Esophagus (tissue), 2 donors: ENCODE data around the gene UPB1. TPM values are rescaled to one million over a fixed set of nuclear protein-coding genes. Genes with fewer than 3 reads are reported as not detected.

Source experiments
- H3K27ac ChIP-seq, 2 donors: one replicate each; pipeline ENCODE4 v1.5.1; 2013; ENCODE audit warnings: low read depth in 2 of 2, mild to moderate bottlenecking in 2 of 2, inconsistent platforms in 1 of 2, low read length in 1 of 2, moderate library complexity in 1 of 2
- H3K27me3 ChIP-seq, 2 donors: one replicate each; pipeline ENCODE4 v1.6.1; 2013; ENCODE audit warnings: low read length in 2 of 2, control low read depth in 1 of 2, mild to moderate bottlenecking in 1 of 2; ENCODE audit not compliant: insufficient read depth in 2 of 2, control insufficient read depth in 1 of 2
- H3K36me3 ChIP-seq, 2 donors: one replicate each; pipeline ENCODE4 v1.6.1; 2013; ENCODE audit warnings: low read length in 1 of 2; ENCODE audit not compliant: control insufficient read depth in 2 of 2, insufficient read depth in 2 of 2
- H3K4me1 ChIP-seq, 2 donors: one replicate each; pipeline ENCODE4 v1.6.1; 2013; ENCODE audit warnings: low read length in 1 of 2; ENCODE audit not compliant: control insufficient read depth in 2 of 2, insufficient read depth in 2 of 2
- H3K4me3 ChIP-seq, 2 donors: one replicate each; pipeline ENCODE4 v1.5.1; 2013; ENCODE audit warnings: low read length in 2 of 2, mild to moderate bottlenecking in 2 of 2, low read depth in 1 of 2, moderate library complexity in 1 of 2
- H3K9me3 ChIP-seq, 2 donors: one replicate each; pipeline ENCODE4 v1.6.1; 2013; ENCODE audit warnings: mild to moderate bottlenecking in 2 of 2, low read depth in 1 of 2, low read length in 1 of 2, moderate library complexity in 1 of 2; ENCODE audit not compliant: control insufficient read depth in 2 of 2, insufficient read depth in 1 of 2
- WGBS, 2 donors: extraction: QIAGEN DNeasy Blood & Tissue Kit; methylation state at CpG; one replicate each; pipeline ENCODE4 v1.1.7; 2013; 5-methylcytosine and 5-hydroxymethylcytosine counted together
- polyA plus RNA-seq, 2 donors: library from polyadenylated mRNA; stranded (reverse); fragments of 200-250 nt; gene quantifications; one replicate each; pipeline ENCODE4 v1.2.3, GENCODE V29; 2013
- donor health status: healthy with polysubstance abuse.
- donor health status: Bipolar disorder and iron deficiency.

The UPB1 gene
- polyA plus RNA-seq, 2 donors = 0.04 to 0.06 TPM

GRCh38 chr22:24459911-24460310 is 35.2 kb upstream of the UPB1 start:
- Histone ChIP-seq H3K9me3 (no peaks in the 10 kb centered on the region), H3K27ac (no peak overlapping the region), H3K27me3 (no peaks in the 10 kb centered on the region), H3K4me3 (no peak overlapping the region), H3K36me3 (no peaks in the 10 kb centered on the region), H3K4me1 (no peaks in the 10 kb centered on the region)
- 76 to 86% methylated on average over 1 of the region's 1 CpG for WGBS, 2 donors

- H3K4me3 ChIP-seq = no peak overlapping the region
- no peaks in the 10 kb centered on the region for H3K36me3 ChIP-seq
- H3K4me1 ChIP-seq = no peaks in the 10 kb centered on the region
- H3K27me3 ChIP-seq = no peaks in the 10 kb centered on the region
- WGBS, 2 donors = 68 to 78% methylated on average over 10 of the region's 10 CpGs
- no peak overlapping the region for H3K27ac ChIP-seq
- no peaks in the 10 kb centered on the region for H3K9me3 ChIP-seq
Observed at GRCh38 chr22:24460418-24461089, 34.6 kb upstream of the UPB1 start.

- Histone ChIP-seq H3K36me3 (no peaks in the 10 kb centered on the region), H3K27me3 (no peaks in the 10 kb centered on the region), H3K27ac (no peak overlapping the region), H3K9me3 (no peaks in the 10 kb centered on the region), H3K4me1 (no peaks in the 10 kb centered on the region), H3K4me3 (no peak overlapping the region)
- WGBS, 2 donors = 76 to 79% methylated on average over 6 of the region's 6 CpGs
Observed at GRCh38 chr22:24463071-24463760, 31.9 kb upstream of the UPB1 start.

- H3K36me3 ChIP-seq = no peaks in the 10 kb centered on the region
- no peak overlapping the region for H3K4me3 ChIP-seq
- 72 to 76% methylated on average over 5 of the region's 5 CpGs for whole genome bisulfite sequencing, 2 donors
- no peak overlapping the region for H3K27ac ChIP-seq
- H3K9me3 ChIP-seq = no peaks in the 10 kb centered on the region
- H3K4me1 ChIP-seq = no peaks in the 10 kb centered on the region
- no peaks in the 10 kb centered on the region for H3K27me3 ChIP-seq
Observed at GRCh38 chr22:24465566-24465965, 29.6 kb upstream of the UPB1 start.

DNA sequence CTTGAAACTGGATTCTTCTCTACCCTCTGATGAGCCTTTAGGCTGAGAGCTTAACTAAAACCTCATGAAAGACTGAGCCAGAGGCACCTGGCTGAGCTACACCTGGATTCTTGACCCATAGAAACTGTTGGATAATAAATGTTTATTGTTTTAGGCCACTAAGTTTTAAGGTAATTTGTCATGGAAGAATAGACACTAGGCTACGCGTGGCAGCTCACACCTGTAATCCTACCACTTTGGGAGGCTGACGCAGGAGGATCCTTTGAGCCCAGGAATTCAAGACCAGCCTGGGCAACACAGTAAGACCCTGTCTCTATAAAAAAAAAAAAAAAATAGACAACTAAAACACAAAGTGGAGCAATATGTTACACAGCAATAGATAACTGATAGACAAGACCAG is 29.2 kb upstream of the UPB1 start:
- H3K4me3 ChIP-seq = no peak overlapping the region
- WGBS, 2 donors = 96 to 98% methylated on average over 3 of the region's 3 CpGs
- no peak overlapping the region for H3K27ac ChIP-seq
- H3K9me3 ChIP-seq = no peaks in the 10 kb centered on the region
- no peaks in the 10 kb centered on the region for H3K4me1 ChIP-seq
- no peaks in the 10 kb centered on the region for H3K27me3 ChIP-seq
- no peaks in the 10 kb centered on the region for H3K36me3 ChIP-seq

DNA sequence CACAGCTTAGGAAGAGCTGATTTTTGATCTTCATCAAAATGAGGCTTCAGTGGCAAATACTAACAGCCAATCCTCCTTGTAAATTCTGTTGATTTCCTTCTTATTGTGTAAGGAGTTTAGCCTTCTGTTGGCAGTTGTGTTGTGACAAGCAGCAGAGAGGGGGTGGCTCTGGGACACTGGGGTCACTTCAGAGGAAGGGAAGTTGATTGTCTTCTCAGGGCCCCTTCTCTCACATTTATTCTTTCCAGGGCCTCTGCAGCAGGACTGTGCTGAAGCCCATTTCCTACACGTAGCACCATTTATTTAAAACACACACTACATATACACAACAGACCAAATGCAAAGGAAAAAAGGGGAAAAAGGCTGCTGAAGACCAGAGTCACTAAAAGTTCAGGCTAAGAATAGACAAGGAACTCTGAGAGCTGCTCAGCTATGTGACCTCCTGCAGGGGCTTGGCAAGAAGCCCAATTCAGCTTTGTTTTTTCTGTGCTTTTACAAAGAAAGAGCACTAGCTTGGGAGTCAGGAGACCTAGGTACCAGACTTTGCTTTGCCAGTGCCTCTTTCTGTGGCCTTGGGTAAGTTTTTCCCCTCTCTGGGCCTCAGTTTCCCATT is 28.3 kb upstream of the UPB1 start:
- H3K9me3 ChIP-seq = no peaks in the 10 kb centered on the region
- H3K4me1 ChIP-seq = no peaks in the 10 kb centered on the region
- no peaks in the 10 kb centered on the region for H3K27me3 ChIP-seq
- H3K4me3 ChIP-seq = no peak overlapping the region
- WGBS, 2 donors = 51 to 77% methylated on average over 1 of the region's 1 CpG
- no peaks in the 10 kb centered on the region for H3K36me3 ChIP-seq
- no peak overlapping the region for H3K27ac ChIP-seq

DNA sequence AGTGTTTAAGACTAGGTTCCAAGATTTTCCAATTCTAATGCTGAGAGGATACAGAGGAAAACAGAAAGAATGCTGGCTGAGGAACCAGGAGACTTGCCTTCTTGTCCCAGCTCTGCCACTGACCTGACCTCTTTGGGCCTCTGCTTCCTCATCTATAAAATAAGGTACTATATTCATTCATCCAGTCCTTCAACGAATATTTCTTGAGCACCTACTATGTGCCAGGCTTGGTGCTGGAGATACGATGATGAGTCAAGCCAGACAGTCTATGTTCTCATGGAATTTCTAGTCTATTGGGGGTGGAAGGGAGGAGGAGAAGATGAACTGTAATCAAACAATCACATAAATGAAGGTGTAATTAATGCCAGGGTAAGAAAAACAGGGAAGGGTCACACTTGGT is 27.8 kb upstream of the UPB1 start:
- WGBS, 2 donors = 72 to 78% methylated on average over 2 of the region's 2 CpGs
- Histone ChIP-seq H3K9me3 (no peaks in the 10 kb centered on the region), H3K27ac (no peak overlapping the region), H3K36me3 (no peaks in the 10 kb centered on the region), H3K4me1 (no peaks in the 10 kb centered on the region), H3K4me3 (no peak overlapping the region), H3K27me3 (no peaks in the 10 kb centered on the region)

DNA sequence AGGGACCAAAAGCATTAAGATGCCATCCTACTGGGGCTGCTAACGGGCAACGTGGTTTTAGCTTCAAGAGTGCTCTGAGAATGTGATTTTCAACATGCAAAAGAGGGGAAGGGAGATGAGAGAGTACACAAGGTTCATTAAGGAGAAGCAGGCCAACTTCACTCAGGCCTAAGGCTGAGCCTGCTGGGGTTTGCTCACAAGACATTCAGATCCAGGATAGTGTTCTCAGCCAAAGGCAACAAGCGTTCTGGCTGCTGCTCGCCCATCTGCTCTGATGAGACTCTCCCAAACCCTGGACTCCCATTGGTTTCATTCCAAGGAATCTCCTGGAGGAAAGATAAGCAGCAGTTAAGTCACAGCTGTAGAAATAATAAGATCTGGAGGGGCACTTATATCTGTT is 23.6 kb upstream of the UPB1 start:
- no peaks in the 10 kb centered on the region for H3K9me3 ChIP-seq
- H3K4me1 ChIP-seq = no peaks in the 10 kb centered on the region
- WGBS, 2 donors = 72 to 83% methylated on average over 4 of the region's 4 CpGs
- no peaks in the 10 kb centered on the region for H3K27me3 ChIP-seq
- H3K36me3 ChIP-seq = no peaks in the 10 kb centered on the region
- no peak overlapping the region for H3K27ac ChIP-seq
- no peak overlapping the region for H3K4me3 ChIP-seq

DNA sequence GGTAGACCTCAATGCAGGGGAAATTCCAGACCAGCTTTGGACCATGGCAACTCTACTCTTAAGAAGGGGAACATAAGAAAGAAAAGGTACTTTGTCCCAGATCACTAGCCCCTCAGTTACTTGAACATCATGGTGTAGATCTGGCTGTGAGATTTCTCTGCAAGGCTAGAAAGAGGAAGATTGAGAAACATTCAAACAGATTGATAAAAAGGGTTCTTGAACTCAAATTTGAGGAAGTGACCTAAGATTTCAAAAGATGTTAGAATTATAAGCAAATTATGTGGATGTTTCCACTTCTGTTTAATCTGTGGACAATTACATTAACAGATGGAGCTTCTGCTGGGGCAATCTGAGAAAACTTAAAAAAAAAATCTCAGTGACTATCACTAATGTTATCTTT is 21.8 kb upstream of the UPB1 start:
- H3K9me3 ChIP-seq = no peaks in the 10 kb centered on the region
- H3K27me3 ChIP-seq = no peaks in the 10 kb centered on the region
- H3K36me3 ChIP-seq = no peaks in the 10 kb centered on the region
- no peak overlapping the region for H3K4me3 ChIP-seq
- H3K27ac ChIP-seq = no peak overlapping the region
- no peaks in the 10 kb centered on the region for H3K4me1 ChIP-seq

DNA sequence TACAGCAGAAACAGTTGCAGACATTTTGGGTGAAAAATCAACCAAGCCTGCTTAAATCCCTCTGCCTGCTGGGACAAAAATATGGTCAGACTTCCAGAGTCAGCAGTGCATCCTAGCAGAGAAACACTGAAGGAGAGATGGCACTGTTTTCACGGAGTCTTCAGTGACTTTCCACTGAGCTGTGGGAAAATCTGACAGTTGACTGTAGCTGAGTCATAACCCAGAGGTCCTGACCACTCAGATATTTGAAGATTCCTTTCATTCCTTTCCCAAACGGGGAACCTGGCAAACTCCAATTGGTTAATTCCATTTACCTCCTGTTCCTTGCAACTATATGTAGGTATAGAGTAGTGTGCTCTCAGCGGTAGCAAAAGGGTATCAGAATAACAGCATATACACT is 20.9 kb upstream of the UPB1 start:
- Histone ChIP-seq H3K4me1 (no peaks in the 10 kb centered on the region), H3K27me3 (no peaks in the 10 kb centered on the region), H3K4me3 (no peak overlapping the region), H3K9me3 (no peaks in the 10 kb centered on the region), H3K27ac (no peak overlapping the region), H3K36me3 (no peaks in the 10 kb centered on the region)
- WGBS, 2 donors = 42 to 44% methylated on average over 3 of the region's 3 CpGs
